GM18505 (cell line): ENCODE data around the gene ANO1.

Experiments
- ATAC-seq: cut with Tn5 transposase; IDR thresholded peaks from one replicate; pipeline ENCODE4 v1.9.1; 2021; ENCODE audit not compliant: unreplicated experiment
- POLR2A ChIP-seq: IDR thresholded peaks from 4 replicates; pipeline ENCODE4 v1.6.1; 2011; ENCODE audit warnings: borderline replicate concordance; ENCODE audit not compliant: insufficient read depth, insufficient read length; ENCODE audit errors: extremely low read depth

ANO1 gene

DNA sequence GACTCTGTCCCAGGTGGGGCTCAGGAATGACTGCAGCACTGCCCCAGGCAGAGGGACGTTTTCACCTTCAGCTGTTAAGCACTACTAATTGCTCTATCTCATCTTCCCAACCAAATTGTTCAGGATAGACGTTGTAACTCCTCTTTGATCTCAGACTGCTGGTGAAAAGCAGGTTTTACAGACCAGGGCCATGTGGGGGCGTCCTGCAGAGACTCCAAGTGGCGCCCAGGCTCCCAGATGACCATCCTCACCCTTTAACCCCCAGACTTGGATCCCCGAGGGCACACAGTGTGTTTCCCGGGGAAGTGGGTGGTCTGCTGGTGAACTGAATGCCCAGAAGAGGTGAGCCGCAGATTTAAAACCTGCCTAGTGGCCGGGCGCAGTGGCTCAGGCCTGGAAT, 148.8 kb downstream of the ANO1 start:
- no peak for ATAC-seq

DNA sequence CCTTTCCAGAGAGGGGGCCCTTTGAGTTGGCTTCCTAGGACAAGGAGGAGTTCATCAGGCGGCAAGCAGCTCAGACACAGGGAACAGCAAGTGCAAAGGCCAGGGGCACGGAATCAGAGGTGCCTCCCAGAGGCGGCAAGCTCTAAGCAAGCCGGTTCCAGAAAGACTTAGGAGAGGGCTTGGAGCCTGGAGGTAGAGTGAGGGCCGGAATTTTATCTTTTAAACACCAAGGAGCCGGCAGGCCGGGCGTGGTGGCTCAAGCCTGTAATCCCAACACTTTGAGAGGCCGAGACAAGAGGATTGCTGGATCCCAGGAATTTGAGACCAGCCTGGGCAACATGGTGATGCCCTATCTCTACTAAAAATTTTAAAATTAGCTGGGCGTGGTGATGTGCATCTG, 151.6 kb downstream of the ANO1 start:
- TF ChIP-seq POLR2A = no peak
- no peak for ATAC-seq

More for the DNA sequence above, 148.8 kb downstream of the ANO1 start:
- TF ChIP-seq POLR2A = no peak

DNA sequence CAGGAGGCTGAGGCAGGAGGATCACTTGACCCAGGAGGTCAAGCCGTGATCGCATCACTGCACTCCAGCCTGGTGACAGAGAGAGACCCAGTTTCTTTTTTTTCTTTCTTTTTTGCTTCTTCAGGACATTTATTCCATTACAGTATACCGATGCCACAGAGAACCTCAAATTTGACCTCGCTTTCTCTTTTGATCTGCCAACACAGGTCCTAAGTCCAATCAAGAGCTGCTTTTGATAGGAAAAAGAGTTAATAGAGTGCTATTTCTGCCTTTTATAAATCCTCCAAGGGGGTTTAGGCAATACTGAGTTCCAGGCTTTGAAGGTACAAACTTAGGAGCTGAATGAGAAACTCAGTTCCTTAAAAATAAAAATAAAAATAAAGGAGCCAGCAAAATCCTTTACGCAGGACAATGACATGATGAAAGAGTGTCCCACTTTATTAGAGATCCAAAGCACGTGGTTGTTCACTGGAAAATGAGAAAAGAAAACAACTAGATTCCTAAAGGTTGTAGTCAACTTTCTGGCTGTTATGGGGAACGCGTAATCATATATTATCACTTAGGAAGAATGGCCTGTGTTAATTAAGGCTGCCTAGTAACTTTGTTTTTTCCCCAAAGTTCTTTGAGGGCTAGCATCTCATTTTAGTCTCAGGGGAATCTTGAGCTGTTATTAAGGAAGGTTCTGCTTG, 152.2 kb downstream of the ANO1 start:
- no peak for ATAC-seq
- no peak for TF ChIP-seq POLR2A

DNA sequence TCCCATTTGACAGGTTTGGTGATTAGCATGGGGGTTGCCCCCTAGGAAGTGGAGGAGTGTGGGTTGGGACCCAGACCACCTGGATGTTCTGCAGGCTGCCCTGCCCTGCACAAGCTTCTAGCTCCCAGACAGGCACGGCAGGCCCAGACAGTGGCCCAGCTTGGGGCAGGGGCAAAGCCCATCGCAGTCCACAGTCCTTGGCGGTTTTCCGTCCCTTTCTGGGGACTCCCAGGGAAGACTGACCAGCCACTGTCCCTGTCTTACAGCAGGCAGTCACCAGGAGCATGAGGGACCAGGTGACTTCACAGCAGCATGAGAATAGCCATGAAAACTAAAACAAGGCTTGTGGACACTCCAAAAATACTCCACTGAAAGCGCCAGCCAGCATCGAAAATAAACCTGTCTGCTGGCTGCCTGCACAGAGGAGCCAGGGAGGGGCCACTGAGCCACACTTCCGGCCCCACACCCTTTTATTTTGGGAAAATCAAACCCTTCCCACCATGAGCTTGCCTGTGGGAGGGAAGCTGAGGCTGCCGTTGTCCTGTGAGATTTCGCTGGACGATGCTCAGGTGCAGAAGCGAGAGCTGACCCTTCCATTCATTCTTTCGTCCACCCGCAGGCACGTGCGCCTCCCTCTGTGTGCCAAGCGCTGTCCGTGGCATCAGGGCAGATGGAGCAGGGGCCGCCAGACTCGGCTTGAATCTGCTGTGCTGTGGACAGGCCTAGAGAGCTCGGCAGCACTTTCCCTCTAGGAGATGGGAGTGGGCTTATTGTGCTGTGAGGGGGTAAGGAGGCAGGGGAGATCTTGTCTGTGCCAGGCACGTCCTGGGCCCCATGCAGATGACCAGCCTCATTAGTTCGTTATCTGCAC, 153.0 kb downstream of the ANO1 start:
- TF ChIP-seq POLR2A = no peak
- ATAC-seq = no peak

DNA sequence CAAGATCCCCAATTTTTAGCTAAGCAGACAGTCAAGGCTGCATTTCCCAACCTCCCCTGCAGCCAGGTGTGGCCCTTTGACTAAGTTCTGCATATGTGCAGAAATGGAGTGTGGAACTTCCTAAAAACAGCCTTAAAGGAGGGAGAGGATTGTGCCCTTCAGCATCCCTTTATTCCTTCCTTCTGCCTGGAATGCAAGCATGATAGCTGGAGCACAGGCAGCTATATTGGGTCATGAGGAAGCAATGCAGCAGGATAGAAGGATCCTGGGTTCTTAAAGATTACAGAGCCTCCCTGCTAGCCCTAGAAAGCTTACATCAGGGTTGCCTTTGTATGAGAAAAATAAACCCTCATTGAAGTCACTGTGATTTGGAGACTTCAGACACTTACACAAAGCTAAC, 154.9 kb downstream of the ANO1 start:
- ATAC-seq = no peak
- no peak for TF ChIP-seq POLR2A

DNA sequence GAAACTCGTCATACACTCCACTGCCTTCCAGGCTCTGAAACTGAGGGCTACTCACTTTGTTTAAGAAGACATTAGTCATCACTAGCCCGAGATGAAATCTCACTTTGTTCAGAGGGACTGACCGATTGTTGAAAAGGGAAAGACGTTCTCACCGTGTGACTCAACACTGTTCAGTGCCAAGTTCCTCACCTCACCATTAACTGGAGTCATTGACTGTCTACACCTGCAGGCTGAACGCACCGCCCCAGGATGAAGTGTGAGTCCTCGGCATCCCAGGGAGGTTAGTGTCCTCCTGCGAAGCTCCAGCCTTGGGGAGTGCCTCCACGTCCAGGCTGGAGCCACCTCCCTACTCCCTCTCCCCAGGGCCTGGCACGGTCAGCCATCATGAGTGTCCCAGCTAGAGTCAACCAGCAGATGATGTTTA, 155.4 kb downstream of the ANO1 start:
- TF ChIP-seq POLR2A = no peak
- no peak for ATAC-seq

DNA sequence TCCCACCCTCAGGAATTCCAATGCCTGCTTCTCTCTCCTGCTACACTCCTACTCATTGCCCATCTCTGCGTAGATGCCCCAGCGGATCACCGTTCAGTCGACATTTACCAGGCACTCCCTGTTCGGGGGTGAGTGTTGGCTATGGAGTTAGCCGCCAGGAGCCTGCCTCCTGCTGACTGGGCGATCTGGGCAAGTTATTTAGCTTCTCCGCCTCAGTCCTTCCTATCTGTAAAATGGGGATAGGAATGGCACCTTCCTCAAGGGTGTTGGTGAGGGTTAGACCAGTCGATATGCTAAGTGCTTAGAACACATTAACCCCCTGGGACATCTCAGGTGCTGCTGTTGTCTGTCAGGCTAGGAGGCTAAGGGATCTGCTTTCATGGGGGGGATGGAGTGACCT, 155.8 kb downstream of the ANO1 start:
- no peak for ATAC-seq
- no peak for TF ChIP-seq POLR2A
